ENCODE measurements around the gene PDZRN4.

DNA sequence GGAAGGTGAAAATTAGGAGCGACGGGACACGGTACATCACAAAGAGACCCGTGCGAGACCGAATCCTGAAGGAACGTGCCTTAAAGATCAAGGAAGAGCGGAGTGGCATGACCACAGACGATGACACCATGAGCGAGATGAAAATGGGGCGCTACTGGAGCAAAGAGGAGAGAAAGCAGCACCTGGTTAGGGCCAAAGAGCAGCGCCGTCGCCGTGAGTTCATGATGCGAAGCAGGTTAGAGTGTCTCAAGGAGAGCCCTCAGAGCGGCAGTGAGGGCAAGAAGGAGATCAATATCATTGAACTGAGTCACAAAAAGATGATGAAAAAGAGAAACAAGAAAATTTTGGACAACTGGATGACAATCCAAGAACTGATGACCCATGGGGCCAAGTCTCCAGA, 385.3 kb downstream of the PDZRN4 start:
- TF ChIP-seq, protein P1, sequence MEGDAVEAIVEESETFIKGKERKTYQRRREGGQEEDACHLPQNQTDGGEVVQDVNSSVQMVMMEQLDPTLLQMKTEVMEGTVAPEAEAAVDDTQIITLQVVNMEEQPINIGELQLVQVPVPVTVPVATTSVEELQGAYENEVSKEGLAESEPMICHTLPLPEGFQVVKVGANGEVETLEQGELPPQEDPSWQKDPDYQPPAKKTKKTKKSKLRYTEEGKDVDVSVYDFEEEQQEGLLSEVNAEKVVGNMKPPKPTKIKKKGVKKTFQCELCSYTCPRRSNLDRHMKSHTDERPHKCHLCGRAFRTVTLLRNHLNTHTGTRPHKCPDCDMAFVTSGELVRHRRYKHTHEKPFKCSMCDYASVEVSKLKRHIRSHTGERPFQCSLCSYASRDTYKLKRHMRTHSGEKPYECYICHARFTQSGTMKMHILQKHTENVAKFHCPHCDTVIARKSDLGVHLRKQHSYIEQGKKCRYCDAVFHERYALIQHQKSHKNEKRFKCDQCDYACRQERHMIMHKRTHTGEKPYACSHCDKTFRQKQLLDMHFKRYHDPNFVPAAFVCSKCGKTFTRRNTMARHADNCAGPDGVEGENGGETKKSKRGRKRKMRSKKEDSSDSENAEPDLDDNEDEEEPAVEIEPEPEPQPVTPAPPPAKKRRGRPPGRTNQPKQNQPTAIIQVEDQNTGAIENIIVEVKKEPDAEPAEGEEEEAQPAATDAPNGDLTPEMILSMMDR (conservative IDR thresholded peaks at IDR 0.05; ENCODE audit: low read depth in 2 of 2), result no peak
- TF ChIP-seq EZH2 (IDR thresholded peaks at IDR 0.05; ENCODE audit: low read depth, unreplicated experiment) (no peak), EZH2phosphoT487 (IDR thresholded peaks at IDR 0.05; ENCODE audit: unreplicated experiment) (no peak), CREB1 (CRISPR knock-in tag; IDR thresholded peaks at IDR 0.05; ENCODE audit: low read depth) (no peak), POLR2AphosphoS5 (IDR thresholded peaks at IDR 0.05; ENCODE audit: low read depth) (no peak), ETS1 (IDR thresholded peaks at IDR 0.05) (no peak), JUNB (IDR thresholded peaks at IDR 0.05; ENCODE audit: unreplicated experiment) (no peak), STAT1 (IDR thresholded peaks at IDR 0.05; ENCODE audit: unreplicated experiment) (no peak)
- TF ChIP-seq, protein P2, sequence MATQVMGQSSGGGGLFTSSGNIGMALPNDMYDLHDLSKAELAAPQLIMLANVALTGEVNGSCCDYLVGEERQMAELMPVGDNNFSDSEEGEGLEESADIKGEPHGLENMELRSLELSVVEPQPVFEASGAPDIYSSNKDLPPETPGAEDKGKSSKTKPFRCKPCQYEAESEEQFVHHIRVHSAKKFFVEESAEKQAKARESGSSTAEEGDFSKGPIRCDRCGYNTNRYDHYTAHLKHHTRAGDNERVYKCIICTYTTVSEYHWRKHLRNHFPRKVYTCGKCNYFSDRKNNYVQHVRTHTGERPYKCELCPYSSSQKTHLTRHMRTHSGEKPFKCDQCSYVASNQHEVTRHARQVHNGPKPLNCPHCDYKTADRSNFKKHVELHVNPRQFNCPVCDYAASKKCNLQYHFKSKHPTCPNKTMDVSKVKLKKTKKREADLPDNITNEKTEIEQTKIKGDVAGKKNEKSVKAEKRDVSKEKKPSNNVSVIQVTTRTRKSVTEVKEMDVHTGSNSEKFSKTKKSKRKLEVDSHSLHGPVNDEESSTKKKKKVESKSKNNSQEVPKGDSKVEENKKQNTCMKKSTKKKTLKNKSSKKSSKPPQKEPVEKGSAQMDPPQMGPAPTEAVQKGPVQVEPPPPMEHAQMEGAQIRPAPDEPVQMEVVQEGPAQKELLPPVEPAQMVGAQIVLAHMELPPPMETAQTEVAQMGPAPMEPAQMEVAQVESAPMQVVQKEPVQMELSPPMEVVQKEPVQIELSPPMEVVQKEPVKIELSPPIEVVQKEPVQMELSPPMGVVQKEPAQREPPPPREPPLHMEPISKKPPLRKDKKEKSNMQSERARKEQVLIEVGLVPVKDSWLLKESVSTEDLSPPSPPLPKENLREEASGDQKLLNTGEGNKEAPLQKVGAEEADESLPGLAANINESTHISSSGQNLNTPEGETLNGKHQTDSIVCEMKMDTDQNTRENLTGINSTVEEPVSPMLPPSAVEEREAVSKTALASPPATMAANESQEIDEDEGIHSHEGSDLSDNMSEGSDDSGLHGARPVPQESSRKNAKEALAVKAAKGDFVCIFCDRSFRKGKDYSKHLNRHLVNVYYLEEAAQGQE (IDR thresholded peaks at IDR 0.05; ENCODE audit: unreplicated experiment), result no peak
